Psoas muscle (tissue), 8 donors: ENCODE data around the gene RBM18. TPM values are rescaled to one million over a fixed set of nuclear protein-coding genes. Genes with fewer than 3 reads are reported as not detected.

Experiments used
- ATAC-seq, 4 donors: fragments of 200-7000 bp; cut with Tn5 transposase; one replicate each; pipeline ENCODE4 v1.9.1; 2020; ENCODE audit warnings: moderate library complexity in 3 of 4, mild to moderate bottlenecking in 2 of 4
- DNase-seq, 2 donors: peaks; one replicate each; pipeline ENCODE4 v3.0.0-alpha.2; 2020
- H3K27ac ChIP-seq: fragments of 200-600 bp; one replicate; pipeline ENCODE4 v1.8.0; 2022
- H3K27me3 ChIP-seq, 3 donors: fragments of 200-600 bp in 1 of 3; one replicate each; pipeline versions ENCODE4 v1.6.1 to v1.8.0; 2013 to 2022; ENCODE audit warnings: low read length in 2 of 3, mild to moderate bottlenecking in 2 of 3, moderate library complexity in 1 of 3; ENCODE audit not compliant: insufficient read depth in 3 of 3
- H3K36me3 ChIP-seq, 2 donors: fragments of 200-600 bp in 1 of 2; one replicate each; pipeline versions ENCODE4 v1.6.1 to v1.8.0; 2013 to 2022; ENCODE audit warnings: low read depth in 1 of 2, mild to moderate bottlenecking in 1 of 2, moderate library complexity in 1 of 2; ENCODE audit not compliant: insufficient read depth in 1 of 2
- H3K4me1 ChIP-seq: fragments of 200-600 bp; one replicate; pipeline ENCODE4 v1.8.0; 2022
- H3K4me3 ChIP-seq: fragments of 200-600 bp; one replicate; pipeline ENCODE4 v1.8.0; 2022; ENCODE audit warnings: mild to moderate bottlenecking
- H3K9me3 ChIP-seq: fragments of 200-600 bp; one replicate; pipeline ENCODE4 v1.8.0; 2022
- WGBS, 3 donors: extraction: QIAGEN DNeasy Blood & Tissue Kit; methylation state at CpG; one replicate each; pipeline versions ENCODE4 v1.1.6 to v1.1.7; 2013; 5-methylcytosine and 5-hydroxymethylcytosine counted together
- intact Hi-C, 2 donors: fragments of 100-400 bp; cut with DNase I; formaldehyde crosslinking; loops; one replicate each; pipeline versions ENCODE4 v1.11.0 to v1.14.2; 2022
- polyA plus RNA-seq, 3 donors: library from polyadenylated mRNA; stranded (reverse); fragments of 200-250 nt; gene quantifications; one replicate each; pipeline ENCODE4 v1.2.3, GENCODE V29; 2013
- total RNA-seq, 4 donors: library from RNA; stranded (reverse); fragmentation: NEBNext Ultra II Directional in 2 of 4; extraction: Animal tissue kit (Norgen Biotek cat#: 25700) in 2 of 4; gene quantifications; one replicate each; pipeline versions ENCODE4 v1.2.1 to v1.2.4, GENCODE V29; 2021 to 2023
- TF ChIP-seq, protein P1 (sequence below): fragments of 200-600 bp; IDR thresholded peaks from one replicate; pipeline ENCODE4 v1.8.0; 2022; ENCODE audit warnings: antibody characterized with exemption
- donor health status: healthy with polysubstance abuse.
- donor health status: DM: no; HTN: no; CAD: no; lungs with moderate emphysema.
- donor health status: Bipolar disorder and iron deficiency.
- donor health status: healthy.
- donor health status: DM: yes; HTN: yes; CAD: no.
- donor health status: DM: no; HTN: no; CAD: no.
- donor health status: DM: no; HTN: no; CAD: no.
- donor health status: DM: yes; HTN: yes; CAD: no.

Gene RBM18
- total and polyA plus RNA-seq, 7 donors: 16.8 to 41.7 (median 33.7) TPM

DNA sequence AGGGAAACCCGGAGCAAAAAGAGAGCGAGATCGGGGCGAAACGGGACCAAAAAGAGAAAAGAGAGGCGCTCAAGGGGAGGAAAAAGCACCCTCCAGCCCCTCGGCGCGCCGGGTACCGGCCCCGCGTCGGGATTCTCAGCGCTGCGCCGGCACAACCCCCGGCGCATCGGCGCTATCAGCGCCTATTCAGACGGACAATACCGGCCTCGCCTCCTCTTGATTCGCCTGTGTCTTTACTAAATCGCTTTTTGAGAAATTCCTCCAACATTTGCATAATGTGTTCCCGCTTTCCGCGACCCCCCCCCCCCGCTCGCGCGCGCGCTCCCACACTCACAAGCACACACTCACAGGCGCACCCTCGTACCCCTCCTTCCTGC, 36.5 kb downstream of the RBM18 start:
- no peak overlapping the region for H3K27ac ChIP-seq
- H3K4me1 ChIP-seq: no peaks in the 10 kb centered on the region
- 0 to 2% (median 1%) methylated on average over 30 to 38 of the region's 38 CpGs for WGBS, 3 donors
- intact Hi-C loops: loop anchor here in 1 of 2 donors (5.0 kb wide), 1 partner anchor 124 kb away; no protein-coding TSS in a partner anchor
- H3K4me3 ChIP-seq: peak overlapping the region; percentile 64
- TF ChIP-seq, protein P1, sequence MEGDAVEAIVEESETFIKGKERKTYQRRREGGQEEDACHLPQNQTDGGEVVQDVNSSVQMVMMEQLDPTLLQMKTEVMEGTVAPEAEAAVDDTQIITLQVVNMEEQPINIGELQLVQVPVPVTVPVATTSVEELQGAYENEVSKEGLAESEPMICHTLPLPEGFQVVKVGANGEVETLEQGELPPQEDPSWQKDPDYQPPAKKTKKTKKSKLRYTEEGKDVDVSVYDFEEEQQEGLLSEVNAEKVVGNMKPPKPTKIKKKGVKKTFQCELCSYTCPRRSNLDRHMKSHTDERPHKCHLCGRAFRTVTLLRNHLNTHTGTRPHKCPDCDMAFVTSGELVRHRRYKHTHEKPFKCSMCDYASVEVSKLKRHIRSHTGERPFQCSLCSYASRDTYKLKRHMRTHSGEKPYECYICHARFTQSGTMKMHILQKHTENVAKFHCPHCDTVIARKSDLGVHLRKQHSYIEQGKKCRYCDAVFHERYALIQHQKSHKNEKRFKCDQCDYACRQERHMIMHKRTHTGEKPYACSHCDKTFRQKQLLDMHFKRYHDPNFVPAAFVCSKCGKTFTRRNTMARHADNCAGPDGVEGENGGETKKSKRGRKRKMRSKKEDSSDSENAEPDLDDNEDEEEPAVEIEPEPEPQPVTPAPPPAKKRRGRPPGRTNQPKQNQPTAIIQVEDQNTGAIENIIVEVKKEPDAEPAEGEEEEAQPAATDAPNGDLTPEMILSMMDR: no peak
- H3K27me3 ChIP-seq: peaks cover 0 to 76% (median 39%) of the 10 kb centered on the region in 3 donors
- no peaks in the 10 kb centered on the region for H3K9me3 ChIP-seq
- no peak for DNase-seq
- no peaks in the 10 kb centered on the region for H3K36me3 ChIP-seq
- peak in 1 of 4 donors; percentile 54 for ATAC-seq

DNA sequence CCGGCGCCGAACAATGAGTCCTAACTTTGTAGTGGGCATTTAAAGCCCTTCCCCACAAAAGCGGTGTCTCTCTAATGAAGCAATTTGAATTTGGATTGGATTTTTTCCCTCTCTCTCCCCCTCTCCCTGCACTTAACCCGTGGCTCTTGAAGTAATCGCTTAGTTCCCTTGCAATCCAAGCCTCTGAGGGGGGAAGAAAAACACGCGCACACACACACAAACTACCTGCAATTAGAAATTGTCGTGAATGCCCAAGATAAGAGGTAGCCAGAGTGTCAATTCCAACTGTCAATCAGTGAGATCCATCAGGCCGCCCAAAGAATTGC, 37.1 kb downstream of the RBM18 start:
- DNase-seq (no peak), ATAC-seq (no peak)
- Histone ChIP-seq H3K27ac (no peak overlapping the region), H3K9me3 (no peaks in the 10 kb centered on the region), H3K36me3 (no peaks in the 10 kb centered on the region), H3K4me3 (peak overlapping the region; percentile 64), H3K4me1 (no peaks in the 10 kb centered on the region), H3K27me3 (peaks cover 0 to 80% (median 39%) of the 10 kb centered on the region in 3 donors)
- intact Hi-C loops: loop anchor here in 1 of 2 donors (5.0 kb wide), 1 partner anchor 125 kb away; no protein-coding TSS in a partner anchor
- WGBS, 3 donors: 16 to 28% (median 26%) methylated on average over 10 of the region's 10 CpGs
- TF ChIP-seq, protein P1: no peak

DNA sequence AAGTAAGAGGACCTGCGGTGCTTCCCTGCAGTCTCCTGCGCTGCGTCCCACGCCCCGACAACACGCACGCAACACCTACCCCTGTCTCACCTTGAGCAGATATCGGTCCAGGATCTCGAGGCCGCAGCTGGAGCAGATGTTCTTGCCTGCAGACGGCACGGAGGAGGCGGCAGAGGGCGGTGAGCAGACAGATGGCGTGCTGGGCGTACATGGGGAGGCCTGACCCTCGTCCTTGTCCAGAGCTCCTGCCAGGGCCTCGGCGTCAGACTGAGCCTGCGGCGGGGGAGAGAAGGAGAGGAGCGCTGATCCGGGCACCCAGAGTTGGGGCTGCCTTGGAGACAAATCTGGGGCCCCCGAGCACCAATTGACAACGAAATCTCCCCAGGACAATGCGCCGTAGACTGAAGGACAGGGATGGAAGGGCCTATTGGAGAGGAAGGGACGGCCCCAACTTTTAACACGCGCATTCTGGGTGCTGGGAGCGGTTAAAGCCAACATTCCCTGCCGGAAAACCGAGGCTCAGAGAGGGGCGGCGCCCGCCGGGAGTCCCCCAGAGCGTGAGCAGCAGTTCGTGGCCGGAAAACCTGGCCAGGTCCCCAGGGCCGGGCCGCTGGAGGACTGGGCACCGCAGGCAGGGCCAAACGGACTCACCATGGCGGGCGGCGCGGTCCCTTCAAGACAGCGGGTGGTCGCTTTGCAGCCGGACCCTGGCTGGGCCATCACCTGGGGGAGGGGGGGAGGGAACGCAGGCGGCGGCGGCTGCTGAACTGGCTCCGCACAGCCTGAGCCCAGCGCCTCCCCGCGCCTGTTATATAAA, 37.7 kb downstream of the RBM18 start:
- H3K4me1 ChIP-seq: no peaks in the 10 kb centered on the region
- no peak overlapping the region for H3K27ac ChIP-seq
- peak in 2 of 4 donors; percentile 16 to 47 for ATAC-seq
- no peak for DNase-seq
- peaks cover 0 to 86% (median 39%) of the 10 kb centered on the region in 3 donors for H3K27me3 ChIP-seq
- no peaks in the 10 kb centered on the region for H3K36me3 ChIP-seq
- peak overlapping the region; percentile 64 for H3K4me3 ChIP-seq
- intact Hi-C loops: loop anchor here in 1 of 2 donors (5.0 kb wide), 1 partner anchor 125 kb away; no protein-coding TSS in a partner anchor
- TF ChIP-seq, protein P1: no peak
- 35 to 40% (median 39%) methylated on average over 54 to 59 of the region's 59 CpGs for WGBS, 3 donors
- no peaks in the 10 kb centered on the region for H3K9me3 ChIP-seq

DNA sequence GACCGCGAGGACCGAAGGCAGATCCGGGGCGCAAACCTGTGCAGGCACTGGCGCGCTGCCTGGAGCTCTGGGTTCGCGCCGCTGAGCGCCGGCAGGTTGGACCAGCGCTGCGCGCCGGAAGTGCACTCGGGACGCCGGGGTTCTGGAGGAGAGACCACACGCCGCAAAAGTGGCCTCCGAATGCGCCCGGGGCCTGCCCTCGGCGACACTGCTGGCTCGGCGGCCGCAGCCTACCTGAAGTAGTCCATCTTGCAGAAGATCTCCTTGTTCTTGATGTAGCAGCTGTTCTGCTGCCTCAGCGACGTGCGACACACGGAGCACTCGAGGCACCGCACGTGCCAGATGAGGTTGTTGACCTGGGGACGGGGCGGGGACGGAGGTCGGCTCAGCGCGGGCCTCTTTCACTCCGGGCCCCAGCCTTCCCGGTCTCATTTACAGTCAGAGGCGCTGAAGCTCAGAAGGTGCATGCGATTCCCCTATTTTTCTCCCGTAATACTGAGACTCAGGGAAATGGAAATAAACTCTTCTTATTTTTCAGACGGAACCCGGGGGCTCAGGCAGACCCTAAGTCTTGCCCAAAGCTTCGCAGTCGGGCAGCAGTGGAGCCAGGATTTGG, 38.4 kb downstream of the RBM18 start:
- TF ChIP-seq, protein P1: no peak
- DNase-seq: no peak
- no peak for ATAC-seq
- Histone ChIP-seq H3K36me3 (no peaks in the 10 kb centered on the region), H3K9me3 (no peaks in the 10 kb centered on the region), H3K27me3 (peaks cover 0 to 92% (median 43%) of the 10 kb centered on the region in 3 donors), H3K27ac (no peak overlapping the region), H3K4me1 (no peaks in the 10 kb centered on the region), H3K4me3 (peak overlapping the region; percentile 64)
- intact Hi-C loops: loop anchor here in 1 of 2 donors (5.0 kb wide), 1 partner anchor 126 kb away; no protein-coding TSS in a partner anchor
- 52 to 69% (median 68%) methylated on average over 49 to 51 of the region's 51 CpGs for WGBS, 3 donors
